GM19025 (cell line): ENCODE results near the gene DEDD2.

Source experiments
- ATAC-seq: cut with Tn5 transposase; IDR thresholded peaks from one replicate; pipeline ENCODE4 v1.9.1; 2021; ENCODE audit warnings: mild to moderate bottlenecking, low read depth, moderate library complexity; ENCODE audit not compliant: unreplicated experiment

DEDD2 gene

GRCh38 chr19:42229855-42230351 lies 12.4 kb upstream of the DEDD2 start:
- ATAC-seq: no peak

- no peak for ATAC-seq
Measured at GRCh38 chr19:42229301-42229854, 11.9 kb upstream of the DEDD2 start.

- ATAC-seq: no peak
Measured at GRCh38 chr19:42228641-42229040, 11.2 kb upstream of the DEDD2 start.

GRCh38 chr19:42226886-42227285 lies 9.4 kb upstream of the DEDD2 start:
- ATAC-seq: no peak

GRCh38 chr19:42225718-42226292 lies 8.3 kb upstream of the DEDD2 start:
- no peak for ATAC-seq

- no peak for ATAC-seq
Measured at GRCh38 chr19:42224940-42225717, 7.7 kb upstream of the DEDD2 start.

- no peak for ATAC-seq
Measured at GRCh38 chr19:42220751-42221097, 3.2 kb upstream of the DEDD2 start.

GRCh38 chr19:42219812-42220750 lies 2.6 kb upstream of the DEDD2 start, which contains the start of gene ZNF526:
Gene ZNF526 (plus strand): TSS chr19:42220312. CDS start chr19:42224404, 4,092 bp downstream.
- peak; percentile 72 for ATAC-seq

- no peak for ATAC-seq
Measured at GRCh38 chr19:42216653-42217519, 591 bp downstream of the DEDD2 start.

- no peak for ATAC-seq
Measured at GRCh38 chr19:42214810-42215485, 2.5 kb downstream of the DEDD2 start.

- no peak for ATAC-seq
Measured at GRCh38 chr19:42212886-42213285, 4.6 kb downstream of the DEDD2 start.

- no peak for ATAC-seq
Measured at GRCh38 chr19:42208612-42209011, 8.9 kb downstream of the DEDD2 start.

GRCh38 chr19:42207767-42208271 lies 9.7 kb downstream of the DEDD2 start:
- no peak for ATAC-seq

- no peak for ATAC-seq
Measured at GRCh38 chr19:42206871-42207755, 10.4 kb downstream of the DEDD2 start.

- ATAC-seq: no peak
Measured at GRCh38 chr19:42204664-42205063, 12.8 kb downstream of the DEDD2 start.

GRCh38 chr19:42203700-42204099 lies 13.8 kb downstream of the DEDD2 start:
- no peak for ATAC-seq

GRCh38 chr19:42202290-42202880 lies 15.1 kb downstream of the DEDD2 start:
- no peak for ATAC-seq
